ENCODE results near the gene GLRX2. TPM values are rescaled to one million over a fixed set of nuclear protein-coding genes. Genes with fewer than 3 reads are reported as not detected.

GLRX2 gene
- 10 to 100 TPM in 3 of 7 donors, 1 to 10 TPM in 4; 3.2 to 14.6 (median 9.1) TPM for total RNA-seq
- 10 to 100 TPM in 1 of 2 donors, 1 to 10 TPM in 1; 4.4 to 18.5 TPM for polyA plus RNA-seq
- long read RNA-seq, donor 1, partial matches to known transcripts, result 1 of 4 reads
- long read RNA-seq, donor 1, other reads (novel, unspliced or antisense), result 3 of 4 reads
- long read RNA-seq, donor 2, transcript GLRX2-201 (4 exons, 701 nt), result major isoform, 10 of 11 reads
- long read RNA-seq, donor 2, partial matches to known transcripts, result 0 of 11 reads
- long read RNA-seq, donor 2, other reads (novel, unspliced or antisense), result 0 of 11 reads
- long read RNA-seq, donor 3, partial matches to known transcripts, result 1 of 4 reads
- long read RNA-seq, donor 3, other reads (novel, unspliced or antisense), result 0 of 4 reads

GRCh38 chr1:193104907-193105820, at the start of gene GLRX2:
TSS of gene GLRX2 (minus strand) at chr1:193105414. CDS start at chr1:193105382, 32 bp downstream.
- intact Hi-C loops (cut with DNase I), result loop anchor here in 1 of 4 donors (2.0 to 10.0 kb wide), 2 partner anchors 16 to 50 kb away; partner anchors contain the start of genes RO60 and UCHL5
- Histone ChIP-seq H3K4me1 (ENCODE audit: insufficient read depth) (peaks cover 2% of the 10 kb centered on the region), H3K27ac (peak within 1 kb of the TSS; percentile 70 to 88), H3K4me3 (peak within 1 kb of the TSS; percentile 74), H3K27me3 (no peaks in the 10 kb centered on the region), H3K9me3 (no peaks in the 10 kb centered on the region), H3K36me3 (no peaks in the 10 kb centered on the region)
- peak; percentile 82 to 89 (median 86) for DNase-seq
- 0% methylated on average over 47 to 73 of the region's 73 CpGs for WGBS, 3 donors
- TF ChIP-seq CTCF (IDR thresholded peaks at IDR 0.05), result peak in 2 of 3 donors; percentile 15 to 24
- TF ChIP-seq EP300 (IDR thresholded peaks at IDR 0.05), result no peak
- peak; percentile 29 for TF ChIP-seq POLR2A (IDR thresholded peaks at IDR 0.05)

GRCh38 chr1:193144999-193145398, 39.8 kb upstream of the GLRX2 start:
- Histone ChIP-seq H3K27me3 (no peaks in the 10 kb centered on the region), H3K27ac (no peak overlapping the region), H3K4me1 (ENCODE audit: insufficient read depth) (no peaks in the 10 kb centered on the region), H3K4me3 (no peak overlapping the region), H3K9me3 (no peaks in the 10 kb centered on the region), H3K36me3 (no peaks in the 10 kb centered on the region)
- intact Hi-C loops (cut with DNase I), result no loop called here
- TF ChIP-seq EP300 (IDR thresholded peaks at IDR 0.05), result no peak
- no peak for TF ChIP-seq POLR2A (IDR thresholded peaks at IDR 0.05)
- no peak for TF ChIP-seq CTCF (IDR thresholded peaks at IDR 0.05)
- 73 to 82% (median 79%) methylated on average over 1 of the region's 1 CpG for WGBS, 3 donors
- no peak for DNase-seq

- Histone ChIP-seq H3K27ac (no peak overlapping the region), H3K4me1 (ENCODE audit: insufficient read depth) (no peaks in the 10 kb centered on the region), H3K4me3 (no peak overlapping the region), H3K27me3 (no peaks in the 10 kb centered on the region), H3K36me3 (no peaks in the 10 kb centered on the region), H3K9me3 (no peaks in the 10 kb centered on the region)
- 73 to 74% (median 74%) methylated on average over 5 of the region's 5 CpGs for WGBS, 3 donors
- TF ChIP-seq CTCF (IDR thresholded peaks at IDR 0.05) (no peak), POLR2A (IDR thresholded peaks at IDR 0.05) (no peak), EP300 (IDR thresholded peaks at IDR 0.05) (no peak)
- intact Hi-C loops (cut with DNase I), result no loop called here
- DNase-seq, result no peak
Observed at GRCh38 chr1:193144361-193144938, 39.2 kb upstream of the GLRX2 start.

GRCh38 chr1:193143285-193143684, 38.1 kb upstream of the GLRX2 start:
- Histone ChIP-seq H3K9me3 (no peaks in the 10 kb centered on the region), H3K4me3 (no peak overlapping the region), H3K4me1 (ENCODE audit: insufficient read depth) (no peaks in the 10 kb centered on the region), H3K27ac (no peak overlapping the region), H3K36me3 (no peaks in the 10 kb centered on the region), H3K27me3 (no peaks in the 10 kb centered on the region)
- WGBS, 3 donors, result 53 to 64% (median 58%) methylated on average over 1 of the region's 1 CpG
- intact Hi-C loops (cut with DNase I), result no loop called here
- no peak for TF ChIP-seq POLR2A (IDR thresholded peaks at IDR 0.05)
- DNase-seq, result no peak

All from ovary (tissue), 10 donors.